GM19455 (cell line): ENCODE data around the gene TEX35.
A peak's percentile ranks its signal among the peaks of the same experiment; 100 is the strongest.
"Not testable (repeated sequence)": the region's sequence is repeated elsewhere in the genome, so short reads cannot be mapped to it uniquely, and the experiment has no call there.

Experiments
- ATAC-seq: cut with Tn5 transposase; IDR thresholded peaks from one replicate; pipeline ENCODE4 v1.9.1; 2021; ENCODE audit not compliant: unreplicated experiment

The TEX35 gene

GRCh38 chr1:178539291-178539690, 26.4 kb downstream of the TEX35 start:
- ATAC-seq, result no peak

GRCh38 chr1:178540204-178540603, 27.3 kb downstream of the TEX35 start:
- no peak for ATAC-seq

- ATAC-seq, result no peak
These were observed 27.7 kb downstream of the TEX35 start for GRCh38 chr1:178540646-178541045.

- no peak for ATAC-seq
These were observed 28.5 kb downstream of the TEX35 start for GRCh38 chr1:178541379-178541778.

GRCh38 chr1:178541829-178542553, 29.1 kb downstream of the TEX35 start:
- ATAC-seq, result peak; percentile 50

GRCh38 chr1:178542554-178543289, 29.8 kb downstream of the TEX35 start:
- ATAC-seq, result peak; percentile 82

- ATAC-seq, result peak; percentile 45
These were observed 30.3 kb downstream of the TEX35 start for GRCh38 chr1:178543290-178543607.

- ATAC-seq, result no peak
These were observed 31.6 kb downstream of the TEX35 start for GRCh38 chr1:178544531-178544930.

GRCh38 chr1:178548108-178548507, 35.2 kb downstream of the TEX35 start:
- ATAC-seq, result no peak

GRCh38 chr1:178551307-178551706, 38.4 kb downstream of the TEX35 start:
- no peak for ATAC-seq

GRCh38 chr1:178551940-178552339, 39.0 kb downstream of the TEX35 start:
- ATAC-seq, result no peak

- ATAC-seq, result no peak
These were observed 39.9 kb downstream of the TEX35 start for GRCh38 chr1:178552856-178553255.

- ATAC-seq, result not testable (repeated sequence)
These were observed 41.4 kb downstream of the TEX35 start for GRCh38 chr1:178554351-178554750.

- not testable (repeated sequence) for ATAC-seq
These were observed 42.7 kb downstream of the TEX35 start for GRCh38 chr1:178555613-178556012.

- not testable (repeated sequence) for ATAC-seq
These were observed 45.9 kb downstream of the TEX35 start for GRCh38 chr1:178558816-178559215.

GRCh38 chr1:178560871-178561376, 48.0 kb downstream of the TEX35 start:
- ATAC-seq, result no peak

GRCh38 chr1:178563099-178563820, 50.4 kb downstream of the TEX35 start:
- no peak for ATAC-seq

GRCh38 chr1:178564086-178564782, 51.3 kb downstream of the TEX35 start:
- no peak for ATAC-seq

- no peak for ATAC-seq
These were observed 51.9 kb downstream of the TEX35 start for GRCh38 chr1:178564783-178565180.

- ATAC-seq, result no peak
These were observed 52.7 kb downstream of the TEX35 start for GRCh38 chr1:178565586-178565985.

- ATAC-seq, result peak; percentile 78
These were observed 53.3 kb downstream of the TEX35 start for GRCh38 chr1:178566187-178566586.
